GM19463 (cell line): ENCODE measurements around the gene PSMA4.
"Not testable (repeated sequence)": the region's sequence is repeated elsewhere in the genome, so short reads cannot be mapped to it uniquely, and the experiment has no call there.

ENCODE experiments used
- ATAC-seq: cut with Tn5 transposase; IDR thresholded peaks from one replicate; pipeline ENCODE4 v1.9.1; 2021; ENCODE audit warnings: mild to moderate bottlenecking, moderate library complexity; ENCODE audit not compliant: unreplicated experiment

Gene PSMA4

GRCh38 chr15:78550815-78551214, 10.6 kb downstream of the PSMA4 start:
- no peak for ATAC-seq

DNA sequence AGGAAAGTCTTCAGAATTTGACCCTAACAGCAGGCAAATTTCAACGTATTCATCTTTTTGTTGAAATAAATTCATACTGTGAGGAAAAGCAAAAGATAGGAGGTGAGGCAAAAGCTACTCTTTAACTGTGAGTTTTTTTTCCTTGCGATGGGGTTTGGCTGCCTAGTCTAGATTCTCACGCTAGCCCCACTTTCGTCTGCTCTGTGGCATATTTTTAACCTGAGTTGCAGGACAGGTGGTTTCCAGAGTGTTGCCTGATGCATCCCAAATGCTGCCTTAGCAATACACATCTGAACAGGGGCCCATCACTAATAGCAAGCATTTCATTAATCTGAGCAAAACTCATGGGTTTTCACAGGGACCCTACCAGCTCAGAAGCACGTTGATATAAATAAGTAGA, 11.7 kb downstream of the PSMA4 start:
- no peak for ATAC-seq

DNA sequence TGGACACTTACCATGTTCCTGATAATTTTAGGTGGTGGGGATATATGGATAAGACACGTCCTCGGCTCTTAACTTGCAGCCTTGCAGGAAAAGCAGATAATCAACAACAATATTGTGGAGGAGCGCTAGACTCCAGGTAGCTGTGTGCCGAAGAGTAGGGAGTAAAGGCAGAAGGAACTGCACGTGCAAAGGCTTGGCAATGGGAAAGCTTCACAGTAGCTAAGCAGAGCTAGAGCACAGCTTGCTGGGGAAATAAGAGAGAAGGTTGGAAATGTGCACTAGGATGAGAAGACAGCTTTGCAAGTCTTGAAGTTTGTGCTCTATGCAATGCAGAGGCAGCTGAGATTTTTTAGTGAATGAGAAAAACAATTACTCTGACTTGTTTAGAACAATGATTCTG, 12.4 kb downstream of the PSMA4 start:
- no peak for ATAC-seq

- not testable (repeated sequence) for ATAC-seq
Observed at GRCh38 chr15:78560201-78560600, 20.0 kb downstream of the PSMA4 start.

- no peak for ATAC-seq
Observed at GRCh38 chr15:78561490-78561889, 21.2 kb downstream of the PSMA4 start.

- ATAC-seq, result no peak
Observed at GRCh38 chr15:78563092-78563491, 22.8 kb downstream of the PSMA4 start.

GRCh38 chr15:78564743-78565096, 24.5 kb downstream of the PSMA4 start:
- peak; percentile 17 for ATAC-seq

- ATAC-seq, result peak; percentile 77
Observed at GRCh38 chr15:78565097-78565950, 25.1 kb downstream of the PSMA4 start, which contains the start of gene CHRNA5. Gene CHRNA5 (plus strand): TSS chr15:78565520. CDS start chr15:78565720, 200 bp downstream.

GRCh38 chr15:78565951-78566774, 25.9 kb downstream of the PSMA4 start:
- no peak for ATAC-seq

- ATAC-seq, result no peak
Observed at GRCh38 chr15:78567531-78567930, 27.3 kb downstream of the PSMA4 start.

- ATAC-seq, result no peak
Observed at GRCh38 chr15:78570710-78571109, 30.5 kb downstream of the PSMA4 start.

- ATAC-seq, result no peak
Observed at GRCh38 chr15:78571382-78571781, 31.1 kb downstream of the PSMA4 start.

- no peak for ATAC-seq
Observed at GRCh38 chr15:78573416-78573815, 33.2 kb downstream of the PSMA4 start.

DNA sequence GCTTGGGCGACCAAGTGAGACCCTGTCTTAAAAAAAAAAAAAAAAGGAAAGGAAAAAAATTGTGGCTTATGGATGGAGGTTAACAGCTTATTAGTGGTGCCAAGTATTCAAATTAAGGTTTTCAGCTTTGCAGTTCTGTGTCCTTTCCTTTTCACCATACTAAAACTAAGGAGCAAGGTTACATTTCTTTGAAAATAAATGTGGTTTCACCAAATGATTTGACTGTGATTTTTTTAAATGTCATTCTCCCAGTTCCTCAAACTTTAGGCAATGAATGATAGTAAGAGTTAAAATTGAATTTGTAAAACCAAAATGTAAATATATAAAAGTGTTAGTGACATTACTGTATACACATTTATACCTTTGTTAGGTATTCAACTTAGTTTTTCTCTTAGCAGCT, 34.7 kb downstream of the PSMA4 start:
- no peak for ATAC-seq

GRCh38 chr15:78597583-78597982, 57.3 kb downstream of the PSMA4 start:
- ATAC-seq, result no peak

- ATAC-seq, result no peak
Observed at GRCh38 chr15:78598348-78598747, 58.1 kb downstream of the PSMA4 start.

DNA sequence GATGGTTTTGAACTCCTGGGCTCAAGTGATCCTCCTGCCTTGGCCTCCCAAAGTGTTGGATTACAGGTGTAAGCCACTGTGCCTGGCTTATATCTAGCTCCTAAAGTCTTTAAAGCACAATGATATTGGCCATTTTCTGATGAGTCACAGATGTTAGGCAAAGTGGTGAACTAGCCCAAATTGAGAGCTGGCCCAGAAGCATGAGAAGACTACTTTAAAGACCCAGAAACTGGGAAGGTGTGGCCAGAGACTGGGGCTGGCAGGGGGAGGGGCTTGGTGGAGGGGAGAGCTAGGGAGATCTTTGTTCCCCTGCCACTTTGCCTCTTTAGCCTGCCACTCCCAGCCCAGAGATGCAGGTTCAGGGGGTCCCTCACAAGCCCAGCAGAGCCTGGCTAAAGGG, 58.9 kb downstream of the PSMA4 start:
- no peak for ATAC-seq
